ENCODE measurements around the gene LZTS3. TPM values are rescaled to one million over a fixed set of nuclear protein-coding genes. Genes with fewer than 3 reads are reported as not detected.

The LZTS3 gene
- total and polyA plus RNA-seq, 4 donors: 8.8 to 18.6 (median 13.1) TPM

DNA sequence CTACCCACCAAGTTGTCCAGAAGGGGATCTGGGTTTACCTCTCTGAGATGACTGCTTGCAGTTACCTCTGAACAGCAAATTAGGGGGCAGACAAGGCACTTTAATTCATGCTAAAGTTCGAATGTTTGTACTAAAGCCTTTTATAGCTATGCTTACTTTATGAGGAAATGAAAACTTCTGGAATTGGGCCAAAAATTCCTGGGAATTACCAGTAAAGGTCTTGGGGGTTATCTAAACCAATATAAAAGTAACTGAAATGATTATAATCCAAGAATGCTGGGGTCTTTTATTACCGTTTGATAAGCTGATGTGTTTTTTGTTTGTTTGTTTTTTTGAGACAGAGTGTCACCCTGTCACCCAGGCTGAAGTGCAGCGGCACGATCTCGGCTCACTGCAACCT, 7.9 kb upstream of the LZTS3 start:
- Histone ChIP-seq H3K27ac (ENCODE audit: low read depth in 1 of 2, low read length in 1 of 2) (no peak overlapping the region), H3K9ac (ENCODE audit: insufficient read depth in 1 of 2, low read length in 2 of 2) (no peak overlapping the region), H3K27me3 (ENCODE audit: control insufficient read depth in 3 of 3, insufficient read depth in 3 of 3, low read length in 2 of 3) (no peaks in the 10 kb centered on the region), H3K4me3 (no peak overlapping the region), H3K4me1 (ENCODE audit: control insufficient read depth in 5 of 5, insufficient read depth in 5 of 5, low read length in 5 of 5) (no peaks in the 10 kb centered on the region), H3K36me3 (ENCODE audit: control insufficient read depth in 4 of 4, insufficient read depth in 4 of 4, low read length in 4 of 4) (peaks cover 0 to 5% (median under 1%) of the 10 kb centered on the region in 4 donors), H3K9me3 (ENCODE audit: control insufficient read depth in 4 of 4, insufficient read depth in 3 of 4, low read length in 3 of 4) (no peaks in the 10 kb centered on the region)
- WGBS, 2 donors: 69 to 79% methylated on average over 5 of the region's 5 CpGs
- ATAC-seq (ENCODE audit: insufficient read depth, low FRiP score): no peak
- peak in 1 of 3 donors; percentile 16 for DNase-seq
- TF ChIP-seq, protein P1, sequence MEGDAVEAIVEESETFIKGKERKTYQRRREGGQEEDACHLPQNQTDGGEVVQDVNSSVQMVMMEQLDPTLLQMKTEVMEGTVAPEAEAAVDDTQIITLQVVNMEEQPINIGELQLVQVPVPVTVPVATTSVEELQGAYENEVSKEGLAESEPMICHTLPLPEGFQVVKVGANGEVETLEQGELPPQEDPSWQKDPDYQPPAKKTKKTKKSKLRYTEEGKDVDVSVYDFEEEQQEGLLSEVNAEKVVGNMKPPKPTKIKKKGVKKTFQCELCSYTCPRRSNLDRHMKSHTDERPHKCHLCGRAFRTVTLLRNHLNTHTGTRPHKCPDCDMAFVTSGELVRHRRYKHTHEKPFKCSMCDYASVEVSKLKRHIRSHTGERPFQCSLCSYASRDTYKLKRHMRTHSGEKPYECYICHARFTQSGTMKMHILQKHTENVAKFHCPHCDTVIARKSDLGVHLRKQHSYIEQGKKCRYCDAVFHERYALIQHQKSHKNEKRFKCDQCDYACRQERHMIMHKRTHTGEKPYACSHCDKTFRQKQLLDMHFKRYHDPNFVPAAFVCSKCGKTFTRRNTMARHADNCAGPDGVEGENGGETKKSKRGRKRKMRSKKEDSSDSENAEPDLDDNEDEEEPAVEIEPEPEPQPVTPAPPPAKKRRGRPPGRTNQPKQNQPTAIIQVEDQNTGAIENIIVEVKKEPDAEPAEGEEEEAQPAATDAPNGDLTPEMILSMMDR (IDR thresholded peaks at IDR 0.05; ENCODE audit: control extremely low read depth, extremely low read depth): no peak

DNA sequence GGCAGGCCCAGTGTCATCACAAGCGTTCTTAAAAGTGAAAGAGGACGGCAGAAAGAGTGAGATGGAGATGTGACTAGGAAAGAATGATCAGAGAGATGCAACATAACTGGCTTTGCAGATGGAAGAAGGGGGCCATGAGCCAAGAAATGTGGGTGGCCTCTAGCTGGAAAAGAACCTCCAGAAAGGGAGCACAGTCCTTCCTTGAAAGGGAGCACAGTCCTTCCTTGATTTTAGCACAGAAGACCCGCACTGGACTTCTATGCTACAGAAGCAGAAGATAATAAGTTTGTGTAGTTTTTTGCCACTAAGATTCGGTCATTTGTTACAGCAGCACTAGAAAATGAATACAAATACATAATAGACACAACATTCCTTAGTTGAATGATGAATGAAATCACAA, 7.0 kb upstream of the LZTS3 start:
- no peak overlapping the region for H3K9ac ChIP-seq (ENCODE audit: insufficient read depth in 1 of 2, low read length in 2 of 2)
- TF ChIP-seq, protein P1 (IDR thresholded peaks at IDR 0.05; ENCODE audit: control extremely low read depth, extremely low read depth): no peak
- no peaks in the 10 kb centered on the region for H3K9me3 ChIP-seq (ENCODE audit: control insufficient read depth in 4 of 4, insufficient read depth in 3 of 4, low read length in 3 of 4)
- ATAC-seq (ENCODE audit: insufficient read depth, low FRiP score) (no peak), DNase-seq (no peak)
- 68 to 81% methylated on average over 4 of the region's 4 CpGs for WGBS, 2 donors
- peaks cover 0 to 3% (median 0%) of the 10 kb centered on the region in 5 donors for H3K4me1 ChIP-seq (ENCODE audit: control insufficient read depth in 5 of 5, insufficient read depth in 5 of 5, low read length in 5 of 5)
- H3K36me3 ChIP-seq (ENCODE audit: control insufficient read depth in 4 of 4, insufficient read depth in 4 of 4, low read length in 4 of 4): peaks cover 0 to 5% (median under 1%) of the 10 kb centered on the region in 4 donors
- H3K27me3 ChIP-seq (ENCODE audit: control insufficient read depth in 3 of 3, insufficient read depth in 3 of 3, low read length in 2 of 3): no peaks in the 10 kb centered on the region
- H3K27ac ChIP-seq (ENCODE audit: low read depth in 1 of 2, low read length in 1 of 2): no peak overlapping the region
- no peak overlapping the region for H3K4me3 ChIP-seq

DNA sequence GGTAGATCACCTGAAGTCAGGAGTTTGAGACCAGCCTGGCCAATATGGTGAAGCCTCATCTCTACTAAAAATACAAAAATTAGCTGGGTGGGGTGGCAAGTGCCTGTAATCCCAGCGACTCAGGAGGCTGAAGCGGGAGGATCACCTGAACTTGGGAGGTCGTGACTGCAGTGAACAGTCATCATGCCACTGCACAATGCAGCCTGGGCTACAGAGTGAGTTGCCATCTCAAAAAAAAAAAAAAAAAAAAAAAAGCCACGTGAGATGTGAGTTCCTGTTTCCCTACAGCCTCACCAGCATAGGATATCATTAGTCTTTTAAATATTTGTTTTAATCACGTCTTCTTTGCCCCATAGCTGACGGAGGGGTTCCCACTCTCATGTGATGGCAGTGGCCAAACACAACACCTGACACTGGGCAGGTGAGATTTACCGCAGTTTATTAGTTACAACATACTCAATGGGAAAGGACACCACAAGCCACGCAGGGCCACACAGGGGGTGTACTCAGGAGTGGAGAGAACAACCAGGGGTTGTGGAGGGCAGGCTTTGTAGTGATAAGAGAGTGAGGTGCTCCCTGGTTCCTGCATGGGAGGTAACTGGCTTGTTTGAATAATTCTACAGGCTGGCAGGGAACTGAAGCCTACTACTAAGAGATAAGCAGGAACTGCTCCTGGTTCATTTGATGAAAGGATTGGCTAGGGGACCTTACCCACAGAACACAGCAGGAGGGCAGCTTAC, 4.6 kb upstream of the LZTS3 start:
- ATAC-seq (ENCODE audit: insufficient read depth, low FRiP score) (no peak), DNase-seq (no peak)
- WGBS, 2 donors: 66 to 74% methylated on average over 8 of the region's 8 CpGs
- H3K9ac ChIP-seq (ENCODE audit: insufficient read depth in 1 of 2, low read length in 2 of 2): no peak overlapping the region
- H3K4me1 ChIP-seq (ENCODE audit: control insufficient read depth in 5 of 5, insufficient read depth in 5 of 5, low read length in 5 of 5): peaks cover 0 to 11% (median 0%) of the 10 kb centered on the region in 5 donors
- H3K9me3 ChIP-seq (ENCODE audit: control insufficient read depth in 4 of 4, insufficient read depth in 3 of 4, low read length in 3 of 4): no peaks in the 10 kb centered on the region
- no peaks in the 10 kb centered on the region for H3K27me3 ChIP-seq (ENCODE audit: control insufficient read depth in 3 of 3, insufficient read depth in 3 of 3, low read length in 2 of 3)
- no peak overlapping the region for H3K27ac ChIP-seq (ENCODE audit: low read depth in 1 of 2, low read length in 1 of 2)
- peaks cover 0 to 5% (median under 1%) of the 10 kb centered on the region in 4 donors for H3K36me3 ChIP-seq (ENCODE audit: control insufficient read depth in 4 of 4, insufficient read depth in 4 of 4, low read length in 4 of 4)
- TF ChIP-seq, protein P1 (IDR thresholded peaks at IDR 0.05; ENCODE audit: control extremely low read depth, extremely low read depth): no peak
- no peak overlapping the region for H3K4me3 ChIP-seq
